IPS DF 4.7 (cell line): ENCODE data around the gene F11.
"Not testable (repeated sequence)": the region's sequence is repeated elsewhere in the genome, so short reads cannot be mapped to it uniquely, and the experiment has no call there.

Source experiments
- DNase-seq: peaks from one replicate; pipeline ENCODE4 v3.0.0-alpha.2; 2013; ENCODE audit warnings: low spot score; ENCODE audit errors: extremely low read depth

F11 gene

GRCh38 chr4:186298031-186298647 is 32.1 kb downstream of the F11 start:
- DNase-seq = no peak

DNA sequence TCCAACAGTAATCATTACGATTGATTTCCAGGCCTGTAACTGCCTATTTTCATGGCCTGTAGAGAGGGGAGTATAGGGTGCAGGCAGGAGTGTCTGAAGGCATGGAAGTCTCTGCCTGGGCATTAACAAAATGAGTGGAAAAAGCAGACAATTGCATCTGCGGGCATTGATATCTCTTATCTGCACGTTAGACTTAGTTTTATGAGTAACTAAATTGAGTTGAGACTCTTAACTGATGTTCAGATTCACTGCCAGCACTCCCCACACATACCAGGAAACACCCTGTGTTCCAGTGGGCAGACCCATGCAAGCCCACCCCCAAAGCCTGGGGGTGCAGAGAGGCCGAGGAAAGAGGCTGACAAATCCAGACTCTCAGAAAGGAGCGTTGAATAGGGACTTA is 33.3 kb downstream of the F11 start:
- no peak for DNase-seq

- DNase-seq = no peak
These were observed 34.8 kb downstream of the F11 start for GRCh38 chr4:186300659-186301390.

DNA sequence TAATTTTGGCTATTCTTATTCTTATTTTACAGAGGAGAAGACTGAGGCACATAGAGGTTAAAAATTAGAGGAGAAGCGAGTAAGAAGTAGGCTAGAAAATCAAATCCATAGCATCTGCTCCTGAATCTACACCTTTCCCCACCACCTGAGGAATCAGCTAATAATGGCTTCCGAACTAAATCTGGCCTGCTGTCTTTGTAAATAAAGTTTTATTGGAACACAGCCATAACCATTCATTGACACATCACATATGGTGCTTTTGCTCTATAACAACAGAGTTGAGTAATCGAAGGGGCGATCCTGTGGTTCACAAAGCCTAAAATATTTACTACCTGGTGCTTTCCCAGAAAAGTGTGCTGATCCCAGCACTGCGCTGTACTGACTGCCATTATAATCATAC is 38.2 kb downstream of the F11 start:
- DNase-seq = no peak

- DNase-seq = no peak
These were observed 39.0 kb downstream of the F11 start for GRCh38 chr4:186304866-186305505.

DNA sequence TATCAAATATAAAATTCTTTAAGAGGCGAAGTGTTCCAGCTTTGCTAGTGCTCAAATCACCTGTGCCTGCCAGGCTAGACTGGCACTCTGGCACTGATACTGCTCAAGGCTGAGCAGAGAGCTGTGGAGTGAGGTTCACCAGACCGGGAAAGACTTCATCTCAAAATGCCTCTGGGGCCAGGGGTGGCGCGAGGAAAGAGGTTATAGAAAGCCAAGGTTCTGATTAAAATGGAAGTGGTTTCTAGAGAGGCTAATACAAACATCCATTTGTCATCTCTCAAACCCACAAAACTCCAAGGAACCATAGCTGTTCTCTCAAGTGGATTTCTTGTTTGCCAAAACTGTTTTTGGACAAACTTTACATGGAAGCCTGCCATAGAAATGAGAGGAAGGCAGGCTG is 41.5 kb downstream of the F11 start:
- DNase-seq = no peak

DNA sequence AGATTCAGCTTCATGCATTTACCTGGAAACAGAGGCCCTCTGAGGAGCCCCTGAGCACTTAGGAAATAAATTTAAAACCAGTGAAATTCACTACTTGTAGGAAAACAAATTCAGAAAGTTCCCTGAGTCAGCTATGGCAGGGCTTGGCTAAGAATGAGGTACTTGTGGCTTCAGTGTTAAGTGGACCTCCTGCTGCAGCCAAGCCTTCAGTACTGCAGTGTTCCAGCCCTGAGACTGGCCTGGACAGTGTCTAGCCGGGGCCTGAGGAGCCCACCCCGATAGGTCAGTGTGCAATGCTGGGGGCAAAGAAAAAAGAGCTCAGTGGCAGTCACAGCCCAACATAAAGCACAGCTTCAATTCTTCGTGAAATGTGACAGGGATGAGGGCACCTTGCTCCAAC is 41.9 kb downstream of the F11 start:
- no peak for DNase-seq

GRCh38 chr4:186318481-186318880 is 52.5 kb downstream of the F11 start:
- no peak for DNase-seq

- DNase-seq = not testable (repeated sequence)
These were observed 58.7 kb downstream of the F11 start for GRCh38 chr4:186324660-186325059.

GRCh38 chr4:186326391-186326790 is 60.4 kb downstream of the F11 start:
- no peak for DNase-seq

GRCh38 chr4:186329372-186329771 is 63.4 kb downstream of the F11 start:
- no peak for DNase-seq

DNA sequence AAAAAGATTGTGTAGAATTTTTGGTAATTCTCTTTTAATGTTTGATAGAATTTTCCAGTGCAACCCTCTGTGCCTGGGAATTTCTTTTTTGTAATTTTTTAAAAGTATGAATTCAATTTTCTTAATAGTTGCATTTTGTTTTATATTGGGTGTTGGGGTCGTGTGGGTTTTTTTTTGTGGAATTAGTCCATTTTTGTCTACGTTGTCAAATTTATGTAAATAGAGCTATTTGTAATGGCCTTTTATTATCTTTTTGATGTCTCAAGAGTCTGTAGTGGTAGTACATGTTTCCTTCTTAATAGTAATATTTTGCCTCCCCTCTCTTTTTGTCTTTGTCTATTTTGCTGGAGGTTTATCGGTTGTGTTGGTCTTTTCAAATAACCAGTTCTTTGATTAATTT is 64.4 kb downstream of the F11 start:
- no peak for DNase-seq

- no peak for DNase-seq
These were observed 69.8 kb downstream of the F11 start for GRCh38 chr4:186335793-186336192.
